Cardiac fibroblast (primary cell): ENCODE results near the gene CHD9.

Experiments used
- DNase-seq, 2 donors: peaks; one replicate each; pipeline versions ENCODE4 v3.0.0 to v3.0.0-alpha.2; 2010; ENCODE audit warnings: low read depth in 2 of 2
- H3K4me3 ChIP-seq, 2 donors: replicated peaks in 1 of 2; 1 replicate in 1 of 2; 2 replicates in 1 of 2; pipeline ENCODE4 v1.5.1; 2011; ENCODE audit warnings: low read depth in 2 of 2, low read length in 2 of 2, mild to moderate bottlenecking in 2 of 2, moderate library complexity in 1 of 2
- CTCF ChIP-seq: IDR thresholded peaks from one replicate; pipeline ENCODE4 v1.5.1; 2011; ENCODE audit warnings: low read depth, mild to moderate bottlenecking, low read length, inconsistent platforms

Gene CHD9

GRCh38 chr16:53094013-53094630 lies 39.3 kb downstream of the CHD9 start:
- DNase-seq, result no peak
- no peak overlapping the region for H3K4me3 ChIP-seq
- no peak for TF ChIP-seq CTCF

GRCh38 chr16:53097190-53097589 lies 42.4 kb downstream of the CHD9 start:
- H3K4me3 ChIP-seq, result no peak overlapping the region
- TF ChIP-seq CTCF, result no peak

GRCh38 chr16:53098526-53099317 lies 43.9 kb downstream of the CHD9 start:
- peak; percentile 97 to 98 for DNase-seq
- H3K4me3 ChIP-seq, result peak overlapping the region; percentile 39 to 60
- no peak for TF ChIP-seq CTCF

More at GRCh38 chr16:53097190-53097589, 42.4 kb downstream of the CHD9 start:
- no peak for DNase-seq

- H3K4me3 ChIP-seq, result peak overlapping the region; percentile 39 to 60
- peak; percentile 93 to 97 for DNase-seq
- TF ChIP-seq CTCF, result no peak
Observed at GRCh38 chr16:53099318-53100130, 44.7 kb downstream of the CHD9 start.

GRCh38 chr16:53100131-53100748 lies 45.4 kb downstream of the CHD9 start:
- no peak for DNase-seq
- no peak for TF ChIP-seq CTCF
- H3K4me3 ChIP-seq, result peak overlapping the region; percentile 39 to 60

GRCh38 chr16:53100889-53101288 lies 46.1 kb downstream of the CHD9 start:
- H3K4me3 ChIP-seq, result no peak overlapping the region
- no peak for DNase-seq
- no peak for TF ChIP-seq CTCF
